Measurements from ENCODE around the gene BTRC.

GRCh38 chr10:101565936-101566332 lies 212.0 kb downstream of the BTRC start:
- TF ChIP-seq CTCF (IDR thresholded peaks at IDR 0.05; ENCODE audit: low read depth, low read length) (no peak), POLR2A (IDR thresholded peaks at IDR 0.05; ENCODE audit: extremely low read depth, insufficient read length) (no peak), MYC (IDR thresholded peaks at IDR 0.05; ENCODE audit: low read depth, low read length) (no peak)

Data from NB4 (cell line).